GM18858 (cell line): Measurements from ENCODE around the gene PRRG1.
"Not testable (repeated sequence)": the region's sequence is repeated elsewhere in the genome, so short reads cannot be mapped to it uniquely, and the experiment has no call there.

Source experiments
- ATAC-seq: cut with Tn5 transposase; IDR thresholded peaks from one replicate; pipeline ENCODE4 v1.9.1; 2021; ENCODE audit not compliant: unreplicated experiment

Gene PRRG1

GRCh38 chrX:37462346-37462745, 113.2 kb downstream of the PRRG1 start:
- no peak for ATAC-seq

GRCh38 chrX:37468124-37468739, 119.1 kb downstream of the PRRG1 start:
- ATAC-seq = no peak

GRCh38 chrX:37470711-37471110, 121.5 kb downstream of the PRRG1 start:
- ATAC-seq = no peak

- no peak for ATAC-seq
Measured at GRCh38 chrX:37472836-37473235, 123.7 kb downstream of the PRRG1 start.

- ATAC-seq = no peak
Measured at GRCh38 chrX:37474478-37474877, 125.3 kb downstream of the PRRG1 start.

DNA sequence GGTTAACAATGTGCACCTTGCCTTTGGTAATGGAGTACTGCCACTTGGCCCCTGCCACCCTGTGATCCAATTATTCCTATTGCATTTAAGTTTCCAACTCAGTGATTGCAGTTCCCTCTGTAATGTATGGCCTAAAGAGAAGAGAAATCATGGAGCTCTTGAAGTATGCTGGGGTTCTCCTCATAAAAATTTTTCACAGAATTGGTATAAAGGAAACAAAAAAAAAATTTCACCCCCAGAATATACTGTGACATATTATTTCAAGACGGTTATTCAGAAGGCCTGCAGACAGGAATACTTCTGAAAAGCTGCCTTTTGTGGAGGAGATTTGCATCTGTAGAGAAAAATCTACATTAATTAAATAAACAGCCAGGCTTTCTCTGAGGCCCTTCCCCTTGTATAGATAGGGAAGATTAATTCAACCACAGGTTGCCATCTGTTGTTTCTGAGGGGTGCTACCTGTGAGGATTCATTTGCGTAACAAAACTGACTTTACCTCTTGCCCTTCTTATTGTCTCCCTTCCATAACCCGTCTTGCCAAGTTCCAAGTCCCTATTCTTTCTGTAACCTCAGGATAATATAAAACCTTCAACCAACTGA, 127.5 kb downstream of the PRRG1 start:
- no peak for ATAC-seq

- not testable (repeated sequence) for ATAC-seq
Measured at GRCh38 chrX:37484335-37484734, 135.2 kb downstream of the PRRG1 start.

GRCh38 chrX:37485429-37485828, 136.3 kb downstream of the PRRG1 start:
- no peak for ATAC-seq

- ATAC-seq = no peak
Measured at GRCh38 chrX:37487271-37487670, 138.1 kb downstream of the PRRG1 start.

DNA sequence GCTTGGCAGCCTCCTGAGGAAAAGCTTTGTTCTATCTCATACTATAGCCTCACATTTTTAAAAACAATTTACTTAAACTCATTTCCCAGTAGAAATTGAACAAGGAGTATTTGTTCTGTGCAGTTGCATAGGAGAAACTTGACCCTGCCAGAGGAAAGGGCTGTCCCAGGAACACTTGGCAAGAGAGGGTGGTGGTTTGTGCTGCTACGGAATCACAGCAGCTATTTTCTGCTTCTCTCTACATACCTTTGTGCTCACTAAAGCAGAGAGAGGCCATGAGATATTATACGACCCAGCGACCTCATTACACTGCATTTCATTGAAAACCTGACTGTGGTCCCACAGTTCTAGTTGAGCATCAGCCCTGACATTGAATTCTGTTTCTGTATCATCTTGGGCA, 139.2 kb downstream of the PRRG1 start:
- no peak for ATAC-seq

DNA sequence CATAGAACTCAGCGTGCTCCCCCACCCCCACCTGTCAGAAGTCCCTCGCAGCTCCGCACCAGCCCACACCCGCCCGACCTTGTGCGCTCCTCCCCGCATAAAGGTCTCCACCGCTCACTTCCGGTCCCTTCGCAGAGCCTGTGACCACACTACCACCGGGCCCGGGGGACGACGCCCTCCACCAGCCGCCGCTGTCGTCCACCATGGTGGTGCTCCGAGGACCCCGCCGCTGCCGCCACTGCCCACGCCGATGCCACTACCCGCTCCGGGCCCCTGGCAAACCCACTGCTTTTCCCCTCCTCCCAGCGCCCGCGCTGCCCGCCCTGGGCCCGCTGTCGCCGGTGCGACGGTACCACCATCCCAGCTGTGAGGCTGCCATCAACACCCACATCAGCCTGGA, 142.5 kb downstream of the PRRG1 start:
- no peak for ATAC-seq

- ATAC-seq = not testable (repeated sequence)
Measured at GRCh38 chrX:37495760-37496159, 146.6 kb downstream of the PRRG1 start.

DNA sequence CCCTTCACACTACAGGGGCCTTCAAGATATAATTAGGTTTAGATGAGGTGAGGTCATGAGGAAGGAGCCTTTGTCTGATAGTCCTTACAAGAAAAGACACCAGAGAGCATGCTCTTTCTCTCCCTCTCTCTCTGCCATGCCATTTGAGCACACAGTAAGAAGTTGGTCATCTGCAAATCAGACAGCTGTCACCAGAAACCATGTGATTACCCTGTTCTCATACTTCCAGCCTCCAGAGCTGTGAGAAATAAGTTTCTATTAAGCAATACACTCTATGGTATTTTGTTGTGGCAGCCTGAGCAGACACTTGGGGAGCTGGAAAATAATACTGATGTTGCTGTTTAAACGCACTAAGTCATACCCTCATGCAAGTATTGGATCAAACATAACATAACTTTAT, 148.0 kb downstream of the PRRG1 start:
- ATAC-seq = not testable (repeated sequence)

- not testable (repeated sequence) for ATAC-seq
Measured at GRCh38 chrX:37498323-37498722, 149.2 kb downstream of the PRRG1 start.

- not testable (repeated sequence) for ATAC-seq
Measured at GRCh38 chrX:37499649-37500048, 150.5 kb downstream of the PRRG1 start.

- ATAC-seq = no peak
Measured at GRCh38 chrX:37504991-37505390, 155.8 kb downstream of the PRRG1 start.
